Activated naive CD8-positive, alpha-beta T cell treated with anti-CD3 and anti-CD28 coated beads, Interleukin-2, amount 50 U/mL, for 24 hours (primary cell): Measurements from ENCODE around the gene MCM3.
A peak's percentile ranks its signal among the peaks of the same experiment; 100 is the strongest.

Source experiments
- ATAC-seq: fragments of 150-1000 bp; cut with Tn5 transposase; one replicate; pipeline ENCODE4 v1.10.0; 2021
- DNase-seq: peaks from one replicate; pipeline ENCODE4 v3.0.0; 2021
- H3K27ac Mint-ChIP-seq: one replicate; pipeline ENCODE4 v1.8.0; 2021; ENCODE audit warnings: mild to moderate bottlenecking, mixed read lengths
- H3K27me3 Mint-ChIP-seq: one replicate; pipeline ENCODE4 v1.8.0; 2021; ENCODE audit warnings: mixed read lengths
- H3K36me3 Mint-ChIP-seq: one replicate; pipeline ENCODE4 v1.8.0; 2021; ENCODE audit warnings: low read depth, mixed read lengths
- H3K4me1 Mint-ChIP-seq: one replicate; pipeline ENCODE4 v1.8.0; 2021; ENCODE audit warnings: mixed read lengths
- H3K4me3 Mint-ChIP-seq: one replicate; pipeline ENCODE4 v1.8.0; 2021; ENCODE audit warnings: mild to moderate bottlenecking, moderate library complexity, mixed read lengths
- H3K9me3 Mint-ChIP-seq: one replicate; pipeline ENCODE4 v1.8.0; 2021; ENCODE audit warnings: mixed read lengths

MCM3 gene

DNA sequence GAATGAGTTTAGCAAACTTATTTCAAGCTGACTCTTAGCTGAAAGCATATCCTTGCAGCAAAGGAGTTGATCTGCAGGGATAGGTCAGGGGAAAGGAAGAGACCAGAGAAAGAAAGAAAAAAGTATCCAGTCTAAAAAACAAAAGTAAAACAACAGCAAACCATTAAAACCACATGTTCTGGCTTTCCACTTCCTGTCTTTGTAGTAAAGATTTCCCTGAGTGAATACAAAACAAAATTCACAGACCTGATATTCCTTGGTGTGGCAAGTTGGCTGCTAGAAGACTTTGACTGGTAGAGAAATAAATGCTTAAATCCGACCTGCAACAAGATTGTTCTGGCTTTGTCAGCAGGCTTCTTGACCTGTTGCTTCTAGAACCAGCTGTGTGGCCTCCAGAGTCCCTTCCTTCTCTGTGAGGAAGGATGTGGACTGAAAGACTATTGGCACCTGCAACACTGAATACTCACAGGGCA is 23.4 kb upstream of the MCM3 start:
- no peaks in the 10 kb centered on the region for H3K27me3 Mint-ChIP-seq
- DNase-seq (no peak), ATAC-seq (peak; percentile 24)
- H3K4me3 Mint-ChIP-seq: peak overlapping the region; percentile 55
- peak overlapping the region; percentile 88 for H3K27ac Mint-ChIP-seq
- H3K36me3 Mint-ChIP-seq: no peaks in the 10 kb centered on the region
- H3K4me1 Mint-ChIP-seq: peaks cover 65% of the 10 kb centered on the region
- H3K9me3 Mint-ChIP-seq: no peaks in the 10 kb centered on the region

DNA sequence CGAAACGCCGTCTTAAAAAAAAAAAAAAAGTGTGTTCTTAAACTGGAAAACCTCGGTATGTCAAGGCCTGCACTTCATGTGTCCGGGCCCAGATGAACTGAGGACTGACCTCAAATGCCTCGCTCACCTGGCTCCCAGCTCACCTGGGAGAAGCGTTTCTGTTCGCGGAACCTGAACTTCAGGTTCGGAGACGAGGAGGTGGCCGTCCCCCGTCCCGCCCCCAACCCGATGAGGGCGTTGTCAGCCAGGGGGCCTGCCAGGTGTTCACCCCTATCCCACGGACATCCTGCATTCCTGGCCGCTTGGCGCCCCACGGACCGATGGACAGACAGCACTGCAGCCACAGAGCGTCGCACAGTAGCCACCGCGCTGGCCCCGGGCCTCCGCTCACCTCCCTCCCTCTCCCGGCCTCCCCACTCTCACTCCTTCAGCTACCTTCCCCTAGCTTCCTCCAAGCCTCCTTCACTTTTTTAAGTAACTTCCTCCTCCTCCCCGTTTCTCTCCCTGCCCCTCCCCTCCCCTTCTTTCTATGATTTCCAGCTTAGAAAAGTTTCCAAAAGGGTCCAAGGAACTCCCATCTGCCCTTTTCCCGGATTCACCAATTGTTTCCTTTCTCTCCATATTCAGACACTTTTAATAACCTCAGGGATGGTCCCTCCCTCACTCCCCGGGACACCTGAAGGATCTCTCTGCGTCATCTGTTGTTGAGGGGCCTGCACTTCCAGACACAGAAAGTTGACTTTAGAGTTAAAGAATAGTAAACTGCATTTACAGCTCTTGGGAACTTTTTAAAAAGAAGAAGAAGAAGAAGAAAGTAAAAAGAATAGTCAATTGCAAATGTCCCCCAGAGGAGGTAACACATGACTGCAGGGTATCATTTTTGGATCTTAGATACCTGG is 22.7 kb upstream of the MCM3 start:
- Mint-ChIP-seq H3K27me3 (no peaks in the 10 kb centered on the region), H3K36me3 (no peaks in the 10 kb centered on the region), H3K9me3 (no peaks in the 10 kb centered on the region), H3K4me3 (peak overlapping the region; percentile 55), H3K27ac (peak overlapping the region; percentile 88), H3K4me1 (peaks cover 68% of the 10 kb centered on the region)
- DNase-seq (no peak), ATAC-seq (no peak)

DNA sequence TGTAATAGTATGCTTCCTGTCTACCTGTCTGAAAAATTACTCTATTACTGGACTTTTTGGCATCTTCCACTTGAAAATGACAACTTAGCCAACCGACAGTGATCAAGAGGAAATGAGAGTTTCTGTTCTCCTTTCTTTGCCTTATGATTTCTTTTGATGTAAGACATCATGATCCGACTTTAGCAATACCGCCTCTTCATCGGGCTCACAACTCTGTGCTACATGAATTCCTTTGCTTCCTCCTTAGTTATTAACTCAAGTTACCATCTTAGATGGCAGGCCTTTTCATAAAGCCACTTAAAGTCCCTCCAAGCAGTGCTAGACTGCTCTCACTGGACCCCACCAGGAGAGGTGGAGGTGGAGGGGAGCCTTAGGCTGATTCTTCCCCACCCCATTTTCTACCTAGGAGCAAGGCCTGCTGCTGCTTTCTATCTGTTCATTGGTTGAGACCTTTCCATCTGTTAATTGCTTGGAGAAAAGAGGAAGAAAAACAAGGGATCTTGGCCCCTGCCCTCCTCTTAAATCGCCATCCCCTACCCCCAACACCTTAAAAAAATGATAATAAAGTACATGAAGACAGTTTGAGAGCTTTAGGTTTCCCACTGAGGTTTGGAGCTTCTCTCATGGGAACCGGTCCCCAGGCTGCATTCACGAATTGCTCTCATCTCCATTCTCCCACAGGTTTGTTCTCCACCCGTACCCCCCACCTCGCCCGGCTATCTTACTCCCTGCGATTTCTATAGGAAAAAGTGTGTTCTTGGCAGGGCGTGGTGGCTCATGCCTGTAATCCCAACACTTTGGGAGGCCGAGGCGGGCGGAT is 21.6 kb upstream of the MCM3 start:
- DNase-seq (no peak), ATAC-seq (peak; percentile 21)
- H3K27me3 Mint-ChIP-seq: no peaks in the 10 kb centered on the region
- peak overlapping the region; percentile 40 for H3K4me3 Mint-ChIP-seq
- peaks cover 68% of the 10 kb centered on the region for H3K4me1 Mint-ChIP-seq
- no peaks in the 10 kb centered on the region for H3K9me3 Mint-ChIP-seq
- H3K27ac Mint-ChIP-seq: peak overlapping the region; percentile 87
- H3K36me3 Mint-ChIP-seq: no peaks in the 10 kb centered on the region

DNA sequence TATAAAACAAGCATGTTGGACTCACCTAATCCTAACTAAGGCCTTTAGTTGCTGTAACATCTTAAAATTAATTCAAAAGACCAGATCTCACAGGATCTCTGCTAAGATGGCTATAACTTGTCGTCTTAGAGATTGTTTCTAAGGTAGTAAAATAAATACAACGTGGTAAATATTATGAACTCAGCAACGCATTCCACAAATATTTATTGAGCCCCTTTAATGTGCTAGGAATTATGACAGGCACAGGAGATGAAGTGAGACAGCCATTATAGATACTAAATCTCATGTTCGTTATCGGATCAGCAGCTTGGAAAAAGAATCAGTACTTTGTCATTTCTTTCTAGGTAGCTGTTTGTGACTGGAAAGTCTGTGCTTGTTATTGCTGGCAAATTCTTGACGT is 20.9 kb upstream of the MCM3 start:
- Mint-ChIP-seq H3K4me3 (peak overlapping the region; percentile 53), H3K27ac (peak overlapping the region; percentile 87), H3K4me1 (peaks cover 69% of the 10 kb centered on the region), H3K27me3 (no peaks in the 10 kb centered on the region), H3K36me3 (no peaks in the 10 kb centered on the region), H3K9me3 (no peaks in the 10 kb centered on the region)
- DNase-seq (no peak), ATAC-seq (no peak)

DNA sequence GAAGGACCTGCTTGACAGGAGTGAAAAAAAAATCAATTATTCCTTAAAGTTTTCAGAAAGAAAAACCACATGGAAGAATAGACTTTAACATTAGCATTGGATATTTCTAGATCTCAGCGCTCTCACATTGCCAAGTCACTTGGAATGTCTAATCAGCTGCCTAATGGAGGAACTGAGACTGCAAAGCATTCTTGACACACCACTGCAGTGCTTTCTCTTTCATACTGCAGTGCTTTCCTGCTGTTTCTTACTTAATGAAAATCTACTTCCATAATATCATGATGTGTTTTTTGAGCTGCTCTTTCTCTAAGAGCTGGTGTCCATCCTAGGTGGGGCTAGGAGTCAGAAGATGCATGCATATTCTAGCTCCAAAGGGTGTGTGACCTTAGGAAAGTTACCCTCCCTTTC is 20.4 kb upstream of the MCM3 start:
- Mint-ChIP-seq H3K36me3 (no peaks in the 10 kb centered on the region), H3K9me3 (no peaks in the 10 kb centered on the region), H3K4me1 (peaks cover 67% of the 10 kb centered on the region), H3K27me3 (no peaks in the 10 kb centered on the region), H3K4me3 (peak overlapping the region; percentile 53), H3K27ac (peak overlapping the region; percentile 87)
- DNase-seq (no peak), ATAC-seq (no peak)

DNA sequence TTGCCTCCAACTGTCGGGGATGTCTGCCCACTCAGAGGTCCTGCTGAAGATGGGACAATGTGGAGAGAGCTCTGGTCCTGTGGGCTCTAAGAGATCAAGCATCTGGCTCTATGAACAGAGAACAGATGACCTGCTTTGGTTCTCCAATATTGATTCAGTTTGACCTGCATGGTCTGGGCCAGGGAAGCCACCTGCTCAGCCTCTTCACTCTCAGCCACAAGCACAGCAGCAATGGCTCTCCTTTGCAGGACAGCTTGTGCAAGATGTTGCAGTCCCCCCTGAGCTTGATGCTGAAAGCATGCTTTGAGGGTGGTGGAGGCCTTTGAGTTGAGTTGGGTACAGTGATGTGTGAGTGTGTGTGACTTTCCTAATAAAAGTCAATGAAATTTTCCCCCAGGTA is 18.6 kb upstream of the MCM3 start:
- no peaks in the 10 kb centered on the region for H3K36me3 Mint-ChIP-seq
- H3K27ac Mint-ChIP-seq: no peak overlapping the region
- no peaks in the 10 kb centered on the region for H3K9me3 Mint-ChIP-seq
- ATAC-seq (no peak), DNase-seq (no peak)
- no peaks in the 10 kb centered on the region for H3K27me3 Mint-ChIP-seq
- H3K4me3 Mint-ChIP-seq: no peak overlapping the region
- peaks cover 65% of the 10 kb centered on the region for H3K4me1 Mint-ChIP-seq

DNA sequence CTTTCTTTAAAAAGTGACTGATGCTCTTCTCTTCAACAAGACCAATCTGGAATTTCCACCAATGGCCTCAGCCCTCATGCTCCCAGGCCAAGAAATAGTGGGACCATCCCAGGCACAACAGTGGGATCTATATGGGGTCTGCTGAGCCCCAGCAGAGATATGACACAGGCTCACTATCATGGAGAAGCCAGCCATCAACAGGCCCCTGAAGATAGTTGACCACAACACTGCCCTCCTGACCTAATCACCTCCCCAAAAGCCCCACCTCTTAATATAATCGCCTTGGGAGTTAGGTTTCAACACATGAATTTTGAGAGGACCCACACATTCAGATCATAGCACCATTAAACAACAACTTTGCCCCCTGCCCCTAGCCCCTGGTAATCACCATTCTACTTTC is 16.8 kb upstream of the MCM3 start:
- Mint-ChIP-seq H3K27ac (no peak overlapping the region), H3K36me3 (no peaks in the 10 kb centered on the region), H3K27me3 (no peaks in the 10 kb centered on the region), H3K9me3 (no peaks in the 10 kb centered on the region), H3K4me3 (no peak overlapping the region), H3K4me1 (peaks cover 67% of the 10 kb centered on the region)
- DNase-seq (no peak), ATAC-seq (no peak)

DNA sequence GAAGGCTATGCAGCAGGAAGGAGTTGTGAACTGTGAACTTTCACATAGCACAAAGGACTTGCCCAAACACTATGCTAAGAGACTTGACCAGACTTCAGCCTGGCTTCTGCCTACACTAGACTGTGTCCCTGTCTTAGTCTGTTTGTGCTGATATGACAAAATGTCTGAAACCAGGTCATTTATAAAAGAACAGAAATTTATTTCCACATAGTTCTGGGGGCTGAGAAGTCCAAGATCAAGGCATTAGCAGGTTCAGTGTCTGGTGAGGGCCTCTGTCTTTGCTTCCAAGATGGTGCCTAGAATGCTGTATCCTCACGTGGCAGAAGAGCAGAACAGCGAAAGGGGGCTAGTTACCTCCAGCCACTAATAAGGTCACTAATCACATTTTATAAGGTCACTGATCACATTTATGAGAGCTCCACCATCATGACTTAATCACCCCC is 16.0 kb upstream of the MCM3 start:
- Mint-ChIP-seq H3K36me3 (peaks cover 3% of the 10 kb centered on the region), H3K9me3 (no peaks in the 10 kb centered on the region), H3K27me3 (no peaks in the 10 kb centered on the region), H3K4me3 (no peak overlapping the region), H3K27ac (no peak overlapping the region), H3K4me1 (peaks cover 67% of the 10 kb centered on the region)
- ATAC-seq (no peak), DNase-seq (no peak)

DNA sequence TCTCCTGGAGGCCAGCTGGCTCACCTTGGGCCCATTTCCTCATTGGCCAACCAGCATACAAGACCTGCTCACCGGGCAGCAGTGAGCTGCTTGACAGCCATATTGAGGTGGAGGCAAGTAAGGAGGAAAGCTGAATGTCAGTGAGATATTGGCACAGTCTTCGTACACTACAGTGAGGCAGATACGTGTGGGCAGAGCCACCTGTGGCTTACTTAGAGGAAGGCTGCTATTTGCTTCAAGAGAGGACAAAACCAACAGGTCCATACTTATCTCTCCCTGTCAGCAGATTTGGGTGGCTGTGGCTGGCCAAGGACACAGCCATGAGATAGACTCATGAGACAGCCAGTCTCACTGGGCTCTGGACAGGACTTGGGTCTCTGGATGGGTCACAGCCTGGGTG is 15.1 kb upstream of the MCM3 start:
- no peak overlapping the region for H3K4me3 Mint-ChIP-seq
- DNase-seq (no peak), ATAC-seq (no peak)
- H3K4me1 Mint-ChIP-seq: peaks cover 60% of the 10 kb centered on the region
- H3K36me3 Mint-ChIP-seq: peaks cover 3% of the 10 kb centered on the region
- H3K27ac Mint-ChIP-seq: no peak overlapping the region
- H3K9me3 Mint-ChIP-seq: no peaks in the 10 kb centered on the region
- no peaks in the 10 kb centered on the region for H3K27me3 Mint-ChIP-seq

DNA sequence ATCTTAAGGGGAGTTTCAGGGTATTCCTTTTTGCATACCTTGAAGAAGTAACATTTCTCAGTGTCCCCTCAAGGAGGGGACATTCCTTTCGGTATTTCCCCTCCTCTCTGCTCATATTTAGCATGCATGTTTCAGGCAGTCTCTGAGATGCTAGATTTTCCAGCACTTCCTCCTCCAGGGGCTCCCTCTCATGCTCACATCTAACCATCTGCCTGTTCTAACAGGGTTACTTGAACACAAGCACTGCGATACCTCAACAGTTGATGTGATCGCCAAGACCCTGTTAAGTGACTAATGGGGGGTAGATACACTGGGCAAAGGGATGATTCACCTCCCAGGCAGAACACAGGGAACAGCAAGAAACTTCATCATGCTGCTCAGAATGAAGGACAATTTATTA is 12.9 kb upstream of the MCM3 start:
- Mint-ChIP-seq H3K27ac (peak overlapping the region; percentile 88), H3K4me1 (peaks cover 43% of the 10 kb centered on the region), H3K4me3 (peak overlapping the region; percentile 59), H3K9me3 (no peaks in the 10 kb centered on the region), H3K27me3 (no peaks in the 10 kb centered on the region), H3K36me3 (peaks cover 3% of the 10 kb centered on the region)
- ATAC-seq: peak; percentile 66
- DNase-seq: peak; percentile 20

DNA sequence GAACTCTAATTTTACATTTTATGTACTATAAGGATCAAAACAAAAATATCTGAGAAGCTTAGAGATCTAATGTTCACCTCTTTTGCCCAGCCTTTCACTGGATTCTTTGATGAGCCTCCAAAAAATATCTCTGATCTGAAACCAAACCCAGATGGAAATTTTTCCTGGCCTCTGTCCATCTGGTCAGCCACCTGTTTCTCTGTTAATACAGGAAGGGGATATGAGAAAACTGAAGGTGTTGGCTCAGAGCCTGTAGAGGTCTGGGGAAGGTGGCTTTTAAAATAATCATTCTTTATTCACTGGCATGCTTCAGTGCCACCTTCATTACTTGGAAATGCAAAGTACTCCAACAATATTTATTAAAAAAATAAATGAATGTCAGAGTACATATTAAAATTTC is 8.5 kb upstream of the MCM3 start:
- Mint-ChIP-seq H3K4me3 (no peak overlapping the region), H3K4me1 (peaks cover 28% of the 10 kb centered on the region), H3K27ac (no peak overlapping the region), H3K27me3 (no peaks in the 10 kb centered on the region), H3K36me3 (peaks cover 3% of the 10 kb centered on the region), H3K9me3 (no peaks in the 10 kb centered on the region)
- DNase-seq: no peak
- no peak for ATAC-seq

DNA sequence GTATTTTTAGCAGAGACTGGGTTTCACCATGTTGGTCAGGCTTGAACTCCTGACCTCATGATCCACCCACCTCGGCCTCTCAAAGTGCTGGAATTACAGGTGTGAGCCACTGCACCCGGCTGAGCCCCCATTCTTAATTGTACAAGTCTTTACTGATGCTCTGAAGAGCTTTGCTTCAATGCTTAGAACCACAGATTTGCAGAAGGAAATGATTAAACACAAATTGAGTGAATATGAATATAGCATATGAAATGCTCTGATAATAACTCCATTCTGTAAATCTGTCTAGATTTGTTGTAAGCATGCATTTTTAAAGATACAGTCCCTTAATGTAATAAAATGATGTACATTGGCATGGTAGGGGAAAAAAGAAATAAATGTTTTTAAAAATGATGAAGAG is 4.3 kb upstream of the MCM3 start:
- H3K4me3 Mint-ChIP-seq: no peak overlapping the region
- H3K4me1 Mint-ChIP-seq: peaks cover 7% of the 10 kb centered on the region
- H3K27ac Mint-ChIP-seq: no peak overlapping the region
- no peaks in the 10 kb centered on the region for H3K9me3 Mint-ChIP-seq
- H3K27me3 Mint-ChIP-seq: no peaks in the 10 kb centered on the region
- ATAC-seq: no peak
- no peak for DNase-seq
- H3K36me3 Mint-ChIP-seq: peaks cover 3% of the 10 kb centered on the region

DNA sequence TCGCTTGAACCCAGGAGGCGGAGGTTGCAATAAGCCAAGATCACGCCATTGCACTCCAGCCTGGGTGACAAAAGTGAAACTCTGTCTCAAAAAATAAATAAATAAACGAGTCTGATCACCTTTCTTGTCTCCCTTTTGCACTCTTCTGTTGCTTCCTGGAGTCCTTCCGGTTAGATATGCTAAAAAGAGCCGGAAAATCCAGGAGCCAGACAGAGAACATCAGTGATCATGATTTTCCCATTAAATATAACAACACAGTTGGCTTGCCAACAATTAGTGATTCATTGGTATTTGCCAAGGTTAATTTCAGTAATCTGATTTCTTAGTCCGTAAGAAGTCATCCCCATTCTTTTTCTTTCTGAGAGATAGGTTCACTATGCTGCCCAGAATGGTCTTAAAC is 3.7 kb upstream of the MCM3 start:
- no peaks in the 10 kb centered on the region for H3K27me3 Mint-ChIP-seq
- no peak for DNase-seq
- no peak for ATAC-seq
- no peak overlapping the region for H3K27ac Mint-ChIP-seq
- peaks cover 9% of the 10 kb centered on the region for H3K36me3 Mint-ChIP-seq
- no peaks in the 10 kb centered on the region for H3K9me3 Mint-ChIP-seq
- H3K4me3 Mint-ChIP-seq: no peak overlapping the region
- peaks cover 11% of the 10 kb centered on the region for H3K4me1 Mint-ChIP-seq

DNA sequence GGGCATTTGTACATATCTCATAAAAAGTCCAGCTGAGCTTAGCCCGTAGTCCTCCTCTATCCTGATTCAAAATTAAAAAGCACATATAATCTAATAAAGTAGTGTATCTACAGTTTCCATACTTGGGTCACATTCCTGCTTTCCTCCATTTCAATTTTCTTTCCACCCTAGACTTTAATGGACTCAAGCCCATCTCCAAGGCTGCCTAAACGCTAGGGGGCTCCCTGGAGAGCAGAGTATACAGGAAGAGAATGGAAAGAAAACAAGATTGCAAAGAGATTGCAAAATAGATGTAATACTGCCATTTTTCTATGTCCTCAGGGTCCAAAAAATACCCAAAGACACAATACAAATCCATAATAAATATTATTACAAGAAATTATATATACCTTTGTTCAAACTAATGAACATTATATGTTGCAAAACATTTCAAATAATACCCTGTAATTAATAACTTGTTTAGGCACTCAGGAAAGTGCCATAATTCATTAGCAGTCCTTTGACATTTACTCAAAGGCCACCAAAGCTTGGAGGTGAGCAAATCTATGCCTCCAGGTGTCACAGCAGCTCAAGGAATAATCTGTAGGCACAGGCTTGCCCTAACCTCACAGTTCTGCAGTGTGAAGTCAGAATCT is 2.4 kb upstream of the MCM3 start:
- no peak for ATAC-seq
- Mint-ChIP-seq H3K4me1 (peaks cover 24% of the 10 kb centered on the region), H3K27ac (peak overlapping the region; percentile 41), H3K9me3 (no peaks in the 10 kb centered on the region), H3K4me3 (no peak overlapping the region), H3K36me3 (peaks cover 22% of the 10 kb centered on the region), H3K27me3 (no peaks in the 10 kb centered on the region)
- peak; percentile 76 for DNase-seq
